HG03097 (cell line): ENCODE data around the gene CNNM1.
A peak's percentile ranks its signal among the peaks of the same experiment; 100 is the strongest.

Experiments
- ATAC-seq: cut with Tn5 transposase; IDR thresholded peaks from one replicate; pipeline ENCODE4 v1.9.1; 2021; ENCODE audit not compliant: unreplicated experiment, low FRiP score

CNNM1 gene

GRCh38 chr10:99337311-99337811 lies 8.2 kb downstream of the CNNM1 start:
- ATAC-seq = no peak

DNA sequence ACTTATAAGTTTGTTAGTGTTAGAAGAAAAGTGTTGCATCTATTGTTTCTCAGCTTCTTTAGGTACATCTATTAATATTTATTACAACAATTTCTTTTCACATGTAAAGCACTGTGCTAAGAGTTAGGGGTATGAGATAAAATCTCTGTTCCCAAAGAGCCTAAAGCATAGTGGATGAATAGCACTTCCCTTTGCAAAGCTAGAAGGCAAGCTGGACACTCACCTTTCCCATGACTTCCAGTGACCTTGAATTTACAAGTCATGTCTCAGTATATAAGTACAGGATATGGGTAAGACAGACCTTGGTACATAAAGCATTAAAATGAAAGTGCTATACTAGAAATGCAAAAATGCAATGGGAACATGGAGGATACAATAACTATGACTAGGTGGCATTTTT lies 8.7 kb downstream of the CNNM1 start:
- ATAC-seq = no peak

- no peak for ATAC-seq
These were observed 9.9 kb downstream of the CNNM1 start for GRCh38 chr10:99339077-99339476.

- ATAC-seq = no peak
These were observed 10.4 kb downstream of the CNNM1 start for GRCh38 chr10:99339563-99340047.

DNA sequence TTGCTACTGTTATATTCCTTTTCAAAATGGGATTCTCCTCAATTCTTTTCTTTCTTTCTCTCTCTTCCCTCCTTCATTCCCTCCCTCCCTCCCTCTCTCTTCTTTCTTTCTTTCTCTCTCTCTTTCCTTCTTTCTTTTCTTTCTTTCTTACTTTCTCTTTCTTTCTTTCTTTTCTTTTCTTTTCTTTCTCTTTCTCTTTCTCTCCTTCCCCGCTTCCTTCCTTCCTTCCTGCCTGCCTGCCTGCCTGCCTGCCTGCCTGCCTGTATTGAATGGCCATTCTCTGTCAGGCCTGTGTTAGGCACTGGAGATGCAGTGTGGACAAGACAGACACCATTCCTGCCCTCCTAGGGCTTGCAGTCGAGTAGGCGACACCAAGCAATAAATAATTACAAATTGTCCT lies 11.5 kb downstream of the CNNM1 start:
- no peak for ATAC-seq

GRCh38 chr10:99341248-99341647 lies 12.1 kb downstream of the CNNM1 start:
- ATAC-seq = no peak

DNA sequence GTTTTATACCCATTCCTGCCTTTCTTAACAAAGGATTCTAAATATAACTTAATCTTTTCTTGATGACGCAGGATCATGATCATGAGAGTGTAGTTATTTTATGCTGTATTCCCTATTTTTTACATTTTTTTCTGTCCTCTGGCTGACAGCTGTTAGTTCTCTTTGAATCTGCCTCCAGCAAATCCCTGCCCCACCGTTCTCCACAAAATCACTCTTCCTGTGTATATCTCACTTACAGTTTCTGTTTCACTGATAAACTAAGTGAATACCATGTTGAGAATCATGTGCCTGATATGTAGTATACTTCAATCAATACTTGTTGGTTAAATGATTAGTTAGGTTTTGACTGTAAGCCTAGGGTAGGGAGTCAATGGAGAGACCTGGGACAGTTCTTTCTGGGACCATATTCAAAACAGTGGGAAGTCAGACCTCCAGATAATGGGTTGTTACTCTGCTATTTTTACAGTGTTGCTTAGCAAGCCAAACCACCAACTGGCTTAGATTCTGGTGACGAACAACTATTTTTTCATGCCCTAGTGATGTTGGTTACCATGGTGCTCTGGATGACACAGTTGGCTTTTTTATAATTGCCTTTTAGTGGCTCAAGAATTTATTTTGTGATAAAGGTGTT lies 12.8 kb downstream of the CNNM1 start:
- ATAC-seq = no peak

DNA sequence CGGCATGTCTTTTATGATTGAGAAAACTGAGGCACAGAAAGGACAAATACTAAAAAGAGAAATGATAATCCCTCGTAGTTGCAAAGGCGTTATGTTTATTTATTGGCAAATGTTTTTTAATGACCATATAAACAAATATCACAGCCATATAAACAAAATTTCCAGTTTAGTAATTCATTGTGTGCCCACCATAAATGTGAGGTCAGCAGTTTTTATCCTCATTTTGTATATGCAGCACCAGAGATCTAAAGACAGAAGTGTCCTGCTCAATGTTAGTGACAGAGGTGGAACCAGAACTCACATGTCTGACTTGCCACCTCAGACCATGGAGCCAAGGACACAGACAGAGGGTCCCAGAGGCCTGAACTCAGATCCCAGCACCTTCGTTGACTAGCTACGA lies 14.1 kb downstream of the CNNM1 start:
- ATAC-seq = no peak

DNA sequence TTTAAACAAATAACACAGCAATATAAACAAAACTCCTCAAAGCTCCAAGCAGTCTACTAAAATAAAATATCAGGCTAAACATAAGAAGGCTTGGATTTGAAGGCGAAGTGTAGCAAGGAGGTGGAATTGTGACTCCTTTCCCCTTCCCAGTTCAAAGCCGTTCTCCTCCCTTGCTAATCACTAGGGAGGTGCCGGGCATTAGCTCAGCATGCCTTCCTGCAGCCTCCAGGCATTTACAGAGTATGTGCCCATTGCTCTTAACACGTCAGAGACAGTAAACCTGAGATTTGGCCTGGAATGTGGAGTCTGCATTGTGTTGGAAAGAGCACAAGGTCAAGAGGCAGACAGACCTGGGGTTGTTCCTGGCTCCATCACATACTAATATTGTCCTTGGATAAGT lies 15.6 kb downstream of the CNNM1 start:
- ATAC-seq = no peak

- ATAC-seq = peak; percentile 51
These were observed 16.2 kb downstream of the CNNM1 start for GRCh38 chr10:99345350-99345749.

- ATAC-seq = no peak
These were observed 17.1 kb downstream of the CNNM1 start for GRCh38 chr10:99346247-99346646.

DNA sequence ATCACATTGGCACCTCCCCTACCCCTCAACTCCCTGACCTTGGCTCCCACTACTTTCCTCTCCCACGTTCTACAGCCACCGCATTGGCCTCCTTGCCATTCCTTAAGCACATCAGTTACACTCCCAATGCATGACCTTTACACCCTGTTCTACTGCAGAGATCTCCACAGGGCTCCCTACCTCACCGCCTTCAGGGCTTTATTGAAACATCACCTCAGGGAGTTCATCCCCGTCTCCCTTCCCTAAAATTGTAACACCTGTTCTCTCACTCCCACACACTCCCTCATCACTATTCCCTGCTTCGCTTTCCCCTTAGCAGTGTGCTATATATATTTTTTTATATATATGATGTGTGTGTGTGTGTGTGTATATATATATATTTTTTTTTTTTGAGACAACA lies 18.5 kb downstream of the CNNM1 start:
- ATAC-seq = no peak

- ATAC-seq = no peak
These were observed 24.0 kb downstream of the CNNM1 start for GRCh38 chr10:99353182-99353581.

DNA sequence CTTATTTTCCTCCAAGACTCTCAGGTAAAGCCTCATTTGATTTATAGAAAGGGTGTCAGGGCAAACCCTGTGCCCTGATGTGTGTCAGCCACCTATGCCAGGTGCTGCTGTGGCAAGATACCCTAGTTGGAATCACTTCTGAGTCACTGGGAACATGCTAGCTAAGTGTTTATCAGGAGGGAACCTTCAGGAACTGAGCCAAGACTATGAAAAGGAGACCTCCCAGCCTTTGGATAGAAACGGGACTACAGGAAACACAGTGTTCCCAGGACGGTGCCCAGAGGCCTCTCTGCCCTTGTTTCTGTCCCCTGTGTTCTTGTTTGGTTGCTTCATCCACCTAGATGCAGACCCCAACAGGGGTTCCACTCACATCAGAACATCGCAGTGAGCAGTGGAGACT lies 28.5 kb downstream of the CNNM1 start:
- ATAC-seq = no peak

DNA sequence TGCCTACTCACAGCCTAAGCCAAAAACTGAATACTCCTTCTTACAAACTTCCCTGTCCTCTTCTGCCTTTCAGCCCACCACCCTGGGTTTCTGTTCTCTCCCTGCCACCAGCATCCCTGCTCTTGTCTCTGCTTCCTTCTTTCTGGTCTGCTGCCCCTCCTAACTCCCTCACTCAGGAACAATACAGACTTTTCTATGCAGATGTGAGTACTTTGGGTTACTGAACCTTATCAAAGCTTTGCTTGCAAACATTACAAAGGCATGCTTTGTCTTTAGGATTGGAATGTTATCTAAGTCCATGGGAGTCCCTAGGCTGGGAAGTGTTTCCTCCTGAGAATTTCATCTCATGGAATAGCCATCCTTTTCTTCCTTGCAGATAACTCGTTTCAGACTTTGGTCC lies 28.9 kb downstream of the CNNM1 start:
- ATAC-seq = no peak

DNA sequence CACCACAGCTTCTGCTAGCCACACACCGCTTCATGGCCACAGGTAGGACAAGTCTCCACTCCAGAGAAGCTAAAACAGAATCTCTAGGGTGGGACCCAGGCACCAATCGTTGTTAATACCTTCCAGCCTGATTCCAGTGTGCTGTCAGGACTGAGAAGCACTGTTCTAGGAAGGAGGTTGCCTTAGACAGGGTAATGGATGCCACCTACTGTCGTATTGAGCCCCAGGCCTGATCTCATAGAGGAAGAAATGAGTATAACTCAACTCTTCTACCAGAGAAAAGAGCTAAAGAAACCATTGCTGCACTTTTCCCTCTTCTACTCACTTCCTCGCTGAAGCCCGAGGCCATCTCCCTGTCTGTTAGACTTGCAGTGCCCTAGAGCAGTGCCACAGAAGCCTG lies 31.8 kb downstream of the CNNM1 start:
- no peak for ATAC-seq

DNA sequence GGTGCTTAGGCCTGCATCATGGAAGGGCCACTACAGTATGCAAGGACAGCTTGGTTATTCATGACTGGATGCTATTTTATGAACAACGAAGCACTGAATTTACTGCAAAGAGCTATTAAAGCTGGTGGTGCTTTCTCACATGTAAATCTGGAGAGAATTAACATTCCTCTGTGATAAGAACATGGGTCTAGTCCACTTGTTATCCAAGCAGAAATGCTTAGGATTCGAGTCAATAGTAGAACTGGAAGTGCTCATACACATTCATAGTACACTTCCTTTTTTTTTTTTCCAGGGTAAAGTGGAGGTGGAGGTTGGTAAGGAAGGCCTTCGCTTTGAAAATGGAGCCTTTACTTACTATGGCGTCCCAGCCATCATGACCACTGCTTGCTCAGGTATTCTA lies 35.0 kb downstream of the CNNM1 start:
- ATAC-seq = no peak

DNA sequence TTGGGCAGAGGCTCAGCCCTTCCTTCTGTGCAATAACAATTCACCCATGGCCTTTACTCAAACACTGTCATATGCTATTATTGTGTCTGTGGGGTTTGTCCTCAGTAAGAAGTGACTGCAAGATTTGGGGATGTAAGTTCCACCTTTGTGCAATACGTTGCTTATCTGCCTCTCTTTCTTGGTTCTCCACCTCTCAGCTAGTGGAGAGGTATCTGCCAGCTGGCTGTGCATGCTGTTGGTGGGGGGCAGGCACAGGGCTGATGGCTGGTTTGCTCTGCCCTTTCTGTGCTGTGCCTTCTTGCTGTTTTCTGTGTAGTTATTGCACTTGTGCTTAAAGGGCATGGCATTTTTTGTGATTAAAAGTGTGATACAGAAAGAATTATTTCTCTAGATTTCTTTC lies 36.2 kb downstream of the CNNM1 start:
- ATAC-seq = no peak

DNA sequence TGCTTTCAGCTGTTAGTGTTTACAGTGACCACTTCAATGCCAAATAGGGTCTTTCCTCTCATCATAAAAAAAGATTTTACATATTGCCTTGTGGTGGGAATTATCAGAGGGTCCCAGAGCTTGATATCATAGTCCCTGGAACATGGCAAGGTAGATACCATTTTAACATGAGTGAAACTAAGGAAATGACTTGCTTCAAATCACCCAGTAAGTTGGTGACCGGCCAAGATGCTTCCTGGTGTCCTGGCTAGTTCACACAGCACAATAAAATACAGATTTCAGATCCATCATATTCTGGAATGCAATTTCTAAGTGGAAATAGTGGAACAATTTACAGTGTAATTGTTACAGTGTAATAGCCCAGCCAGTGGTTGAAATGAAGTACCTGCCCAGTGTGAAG lies 36.6 kb downstream of the CNNM1 start:
- ATAC-seq = no peak

- ATAC-seq = no peak
These were observed 37.5 kb downstream of the CNNM1 start for GRCh38 chr10:99366666-99367065.

DNA sequence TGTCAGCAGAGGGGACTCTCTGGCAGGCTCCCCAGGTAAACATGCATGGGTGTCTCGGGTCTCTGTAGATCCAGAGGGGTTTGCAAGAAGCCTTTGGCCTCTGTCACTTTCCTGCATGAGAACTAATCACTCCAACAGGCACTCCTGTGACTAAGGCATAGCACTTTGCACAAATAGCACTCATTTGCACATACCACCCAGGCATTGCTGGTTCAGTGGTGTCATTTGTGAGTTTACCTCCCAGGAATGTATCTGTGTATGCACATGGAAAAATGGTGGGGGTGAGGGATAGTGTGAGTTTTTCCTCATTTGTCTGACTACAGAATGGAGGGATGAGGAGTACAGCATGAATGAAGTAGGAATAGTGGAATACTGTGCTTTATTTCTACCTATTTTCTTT lies 39.5 kb downstream of the CNNM1 start:
- ATAC-seq = no peak

GRCh38 chr10:99369126-99369525 lies 40.0 kb downstream of the CNNM1 start:
- ATAC-seq = no peak

GRCh38 chr10:99369551-99369950 lies 40.4 kb downstream of the CNNM1 start:
- ATAC-seq = no peak
